Occipital lobe (tissue), 2 donors: ENCODE data around the gene SYNE2. TPM values are rescaled to one million over a fixed set of nuclear protein-coding genes. Genes with fewer than 3 reads are reported as not detected.

Source experiments
- DNase-seq: peaks from one replicate; lab custom pipeline; 2025; lab: John Stamatoyannopoulos, UW
- total RNA-seq: library from RNA; depleted of rRNA; stranded (reverse); fragments of >200 nt; gene quantifications from one replicate; pipeline ENCODE4 v1.2.3, GENCODE V29; 2014

The SYNE2 gene
- total RNA-seq, 1 donor from 2014 or later: 94.8 TPM

- no peak for DNase-seq
These were observed 21.4 kb downstream of the SYNE2 start for GRCh38 chr14:63874223-63874622.

- no peak for DNase-seq
These were observed 22.5 kb downstream of the SYNE2 start for GRCh38 chr14:63875311-63875710.

- no peak for DNase-seq
These were observed 24.7 kb downstream of the SYNE2 start for GRCh38 chr14:63877550-63877939.

GRCh38 chr14:63878052-63878451, 25.2 kb downstream of the SYNE2 start:
- no peak for DNase-seq

GRCh38 chr14:63878792-63879191, 26.0 kb downstream of the SYNE2 start:
- no peak for DNase-seq

GRCh38 chr14:63881926-63882325, 29.1 kb downstream of the SYNE2 start:
- no peak for DNase-seq

GRCh38 chr14:63887899-63888298, 35.1 kb downstream of the SYNE2 start:
- DNase-seq: no peak

GRCh38 chr14:63890553-63890952, 37.7 kb downstream of the SYNE2 start:
- no peak for DNase-seq

- DNase-seq: no peak
These were observed 38.6 kb downstream of the SYNE2 start for GRCh38 chr14:63891148-63891975.

- no peak for DNase-seq
These were observed 39.5 kb downstream of the SYNE2 start for GRCh38 chr14:63892265-63892664.

GRCh38 chr14:63893701-63894458, 41.1 kb downstream of the SYNE2 start:
- DNase-seq: no peak

- no peak for DNase-seq
These were observed 42.7 kb downstream of the SYNE2 start for GRCh38 chr14:63895510-63895909.

- DNase-seq: no peak
These were observed 43.5 kb downstream of the SYNE2 start for GRCh38 chr14:63896278-63896720.

- no peak for DNase-seq
These were observed 44.9 kb downstream of the SYNE2 start for GRCh38 chr14:63897721-63898163.

GRCh38 chr14:63899953-63900352, 47.1 kb downstream of the SYNE2 start:
- DNase-seq: no peak

GRCh38 chr14:63901434-63902085, 48.8 kb downstream of the SYNE2 start:
- no peak for DNase-seq

GRCh38 chr14:63902375-63902976, 49.7 kb downstream of the SYNE2 start:
- no peak for DNase-seq

GRCh38 chr14:63904724-63905123, 51.9 kb downstream of the SYNE2 start:
- no peak for DNase-seq

GRCh38 chr14:63905370-63905769, 52.6 kb downstream of the SYNE2 start:
- no peak for DNase-seq

GRCh38 chr14:63908667-63909264, 56.0 kb downstream of the SYNE2 start:
- DNase-seq: no peak

- DNase-seq: no peak
These were observed 57.2 kb downstream of the SYNE2 start for GRCh38 chr14:63909984-63910383.
